Measurements from ENCODE around the gene PPARG. TPM values are rescaled to one million over a fixed set of nuclear protein-coding genes. Genes with fewer than 3 reads are reported as not detected.

Gene PPARG
- total RNA-seq, 4 donors from 2014 or later: 20.0 to 64.2 (median 29.6) TPM

GRCh38 chr3:12462159-12462947, 173.5 kb downstream of the PPARG start:
- H3K4me3 ChIP-seq: no peak overlapping the region
- TF ChIP-seq POLR2A (IDR thresholded peaks at IDR 0.05) (no peak), CTCF (IDR thresholded peaks at IDR 0.05) (no peak), EP300 (IDR thresholded peaks at IDR 0.05) (no peak)
- 42 to 47% methylated on average over 9 of the region's 9 CpGs for WGBS, 2 donors

GRCh38 chr3:12463686-12464085, 174.8 kb downstream of the PPARG start:
- no peaks in the 10 kb centered on the region for H3K9me3 ChIP-seq
- no peak overlapping the region for H3K27ac ChIP-seq
- H3K4me3 ChIP-seq: no peak overlapping the region
- DNase-seq (ENCODE audit: low spot score in 2 of 2): no peak
- no peaks in the 10 kb centered on the region for H3K27me3 ChIP-seq
- 90 to 91% methylated on average over 1 of the region's 1 CpG for WGBS, 2 donors
- H3K4me1 ChIP-seq: peaks cover 0 to 6% (median 0%) of the 10 kb centered on the region in 4 donors
- no peaks in the 10 kb centered on the region for H3K36me3 ChIP-seq
- no peak for TF ChIP-seq POLR2A (IDR thresholded peaks at IDR 0.05)
- TF ChIP-seq CTCF (IDR thresholded peaks at IDR 0.05): no peak
- no peak for TF ChIP-seq EP300 (IDR thresholded peaks at IDR 0.05)

More at GRCh38 chr3:12462159-12462947, 173.5 kb downstream of the PPARG start:
- Histone ChIP-seq H3K27me3 (no peaks in the 10 kb centered on the region), H3K36me3 (no peaks in the 10 kb centered on the region), H3K9me3 (no peaks in the 10 kb centered on the region), H3K27ac (peak overlapping the region in 2 of 4 donors; percentile 17 to 36), H3K4me1 (peaks cover 0 to 6% (median 0%) of the 10 kb centered on the region in 4 donors)
- no peak for DNase-seq (ENCODE audit: low spot score in 2 of 2)

GRCh38 chr3:12464181-12464580, 175.3 kb downstream of the PPARG start:
- H3K4me1 ChIP-seq: peaks cover 0 to 6% (median 0%) of the 10 kb centered on the region in 4 donors
- H3K9me3 ChIP-seq: no peaks in the 10 kb centered on the region
- no peak overlapping the region for H3K4me3 ChIP-seq
- no peaks in the 10 kb centered on the region for H3K27me3 ChIP-seq
- DNase-seq (ENCODE audit: low spot score in 2 of 2): no peak
- no peak overlapping the region for H3K27ac ChIP-seq
- no peak for TF ChIP-seq CTCF (IDR thresholded peaks at IDR 0.05)
- TF ChIP-seq POLR2A (IDR thresholded peaks at IDR 0.05): no peak
- no peak for TF ChIP-seq EP300 (IDR thresholded peaks at IDR 0.05)
- no peaks in the 10 kb centered on the region for H3K36me3 ChIP-seq

GRCh38 chr3:12465151-12465835, 176.4 kb downstream of the PPARG start:
- DNase-seq (ENCODE audit: low spot score in 2 of 2): no peak

More at GRCh38 chr3:12465151-12465835, 176.4 kb downstream of the PPARG start:
- H3K27ac ChIP-seq: no peak overlapping the region
- H3K36me3 ChIP-seq: no peaks in the 10 kb centered on the region
- H3K27me3 ChIP-seq: no peaks in the 10 kb centered on the region
- H3K4me3 ChIP-seq: no peak overlapping the region
- WGBS, 2 donors: 85 to 87% methylated on average over 18 of the region's 18 CpGs
- peaks cover 0 to 6% (median 0%) of the 10 kb centered on the region in 4 donors for H3K4me1 ChIP-seq
- H3K9me3 ChIP-seq: no peaks in the 10 kb centered on the region
- no peak for TF ChIP-seq EP300 (IDR thresholded peaks at IDR 0.05)
- no peak for TF ChIP-seq POLR2A (IDR thresholded peaks at IDR 0.05)
- no peak for TF ChIP-seq CTCF (IDR thresholded peaks at IDR 0.05)
